ENCODE data around the gene RABGAP1L.

DNA sequence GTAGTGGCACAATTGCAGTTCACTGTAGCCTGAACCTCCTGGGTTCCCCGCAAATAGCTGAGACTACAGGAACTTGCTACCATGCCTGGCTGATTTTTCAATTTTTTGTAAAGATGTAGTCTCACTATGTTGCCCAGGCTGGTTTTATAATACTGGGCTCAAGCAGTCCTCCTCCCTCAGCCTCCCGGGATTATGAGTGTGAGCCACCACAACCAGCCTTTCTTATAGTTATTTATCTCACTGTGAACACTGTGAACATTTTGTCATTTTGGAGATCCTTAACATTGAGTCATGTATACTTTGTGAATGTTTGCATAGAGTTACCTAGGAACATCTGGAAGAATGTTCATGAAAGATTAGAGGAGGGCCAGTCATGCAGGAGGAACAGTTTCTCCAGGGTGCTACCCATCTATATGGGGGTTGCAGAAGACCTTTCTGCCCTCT is 713.3 kb downstream of the RABGAP1L start:
- TF ChIP-seq CTCF (IDR thresholded peaks at IDR 0.05): no peak
- no peak for TF ChIP-seq POLR2A (IDR thresholded peaks at IDR 0.05)
